AG04450 (cell line): ENCODE data around the gene HOXA9. TPM values are rescaled to one million over a fixed set of nuclear protein-coding genes. Genes with fewer than 3 reads are reported as not detected.

Experiments
- CTCF ChIA-PET: fragments of 300-600, 350-600 bp; formaldehyde crosslinking; extraction: SDS; loops from one replicate; lab custom pipeline; 2022; ENCODE audit warnings: antibody characterized with exemption, inconsistent platforms; lab: Charles Lee
- POLR2A ChIA-PET: fragments of 350-600 bp; formaldehyde crosslinking; extraction: SDS; loops from one replicate; lab custom pipeline; 2021; ENCODE audit warnings: antibody characterized with exemption, inconsistent platforms; lab: Yijun Ruan, JAX
- DNase-seq: peaks from one replicate; pipeline ENCODE4 v3.0.0-alpha.2; 2011; ENCODE audit warnings: low read depth, low spot score
- H3K27ac ChIP-seq: one replicate; pipeline ENCODE4 v1.5.1; 2012; ENCODE audit warnings: low read depth, low read length, control low read depth
- H3K27me3 ChIP-seq: one replicate; pipeline ENCODE4 v1.6.0; 2012; ENCODE audit warnings: low read length; ENCODE audit not compliant: control insufficient read depth, insufficient read depth
- H3K4me3 ChIP-seq: 2 replicates; pipeline ENCODE4 v1.5.1; 2011; ENCODE audit warnings: mild to moderate bottlenecking, low read depth, low read length, control low read depth
- H3K9me3 ChIP-seq: 2 replicates; pipeline ENCODE4 v1.5.1; 2012; ENCODE audit warnings: low read length; ENCODE audit not compliant: control insufficient read depth, insufficient read depth
- CTCF ChIP-seq: IDR thresholded peaks from 2 replicates; pipeline ENCODE4 v1.5.1; 2011; ENCODE audit warnings: low read depth, low read length, control low read depth, inconsistent platforms
- polyA plus RNA-seq: library from polyadenylated mRNA; depleted of rRNA; stranded (reverse); fragments of >200 nt; gene quantifications from 2 replicates; pipeline ENCODE4 v1.2.3, GENCODE V29; 2011

The HOXA9 gene
- polyA plus RNA-seq, 1 experiment = 1.5 TPM

GRCh38 chr7:27134392-27134791, 30.9 kb downstream of the HOXA9 start:
- CTCF ChIA-PET = interaction anchor here (0.9 to 1.6 kb wide), 5 partner anchors 9 to 34 kb away, joined by 3 to 6 read pairs (median 3); partner anchors contain the start of gene HOXA5
- H3K27me3 ChIP-seq = no peaks in the 10 kb centered on the region

GRCh38 chr7:27133409-27134231, 31.7 kb downstream of the HOXA9 start:
- no peaks in the 10 kb centered on the region for H3K9me3 ChIP-seq
- no peaks in the 10 kb centered on the region for H3K27me3 ChIP-seq
- POLR2A ChIA-PET = interaction anchor here (0.8 to 1.7 kb wide), 3 partner anchors 11 to 35 kb away, joined by 3 to 5 read pairs (median 4); no protein-coding TSS in a partner anchor
- H3K4me3 ChIP-seq = no peak overlapping the region; the same call in 1 of the 2 replicates
- CTCF ChIA-PET = interaction anchor here (0.9 to 1.6 kb wide), 4 partner anchors 10 to 33 kb away, joined by 3 to 6 read pairs (median 4); partner anchors contain the start of gene HOXA5
- peak overlapping the region; percentile 76 for H3K27ac ChIP-seq
- no peak for DNase-seq
- no peak for TF ChIP-seq CTCF

More at GRCh38 chr7:27134392-27134791, 30.9 kb downstream of the HOXA9 start:
- peak overlapping the region; percentile 76 for H3K27ac ChIP-seq
- POLR2A ChIA-PET = interaction anchor here (0.8 to 1.7 kb wide), 3 partner anchors 12 to 36 kb away, joined by 3 to 5 read pairs (median 4); no protein-coding TSS in a partner anchor
- no peak overlapping the region for H3K4me3 ChIP-seq
- peak; percentile 83 for DNase-seq
- H3K9me3 ChIP-seq = no peaks in the 10 kb centered on the region
- TF ChIP-seq CTCF = no peak

GRCh38 chr7:27132978-27133377, 32.4 kb downstream of the HOXA9 start:
- no peak for DNase-seq
- Histone ChIP-seq H3K9me3 (no peaks in the 10 kb centered on the region), H3K27me3 (no peaks in the 10 kb centered on the region), H3K4me3 (no peak overlapping the region), H3K27ac (no peak overlapping the region)
- no peak for TF ChIP-seq CTCF
- ChIA-PET POLR2A (no interaction called here), CTCF (no interaction called here)

- no peaks in the 10 kb centered on the region for H3K9me3 ChIP-seq
- TF ChIP-seq CTCF = no peak
- H3K4me3 ChIP-seq = no peak overlapping the region
- DNase-seq = no peak
- H3K27ac ChIP-seq = no peak overlapping the region
- POLR2A ChIA-PET = interaction anchor here (1.7 to 1.8 kb wide), 2 partner anchors 11 to 14 kb away, joined by 4 read pairs; partner anchors contain the start of gene HOXA5
- CTCF ChIA-PET = interaction anchor here (0.9 to 3.4 kb wide), 4 partner anchors 11 to 464 kb away, joined by 3 to 18 read pairs (median 6); partner anchors contain the start of gene HOXA5
- H3K27me3 ChIP-seq = no peaks in the 10 kb centered on the region
These were observed 33.1 kb downstream of the HOXA9 start for GRCh38 chr7:27132214-27132613.
